Measurements from ENCODE around the gene RAF1.

Gene RAF1

GRCh38 chr3:12588039-12589009 is 75.6 kb downstream of the RAF1 start:
- DNase-seq: no peak

GRCh38 chr3:12586403-12586802 is 77.5 kb downstream of the RAF1 start:
- no peak for DNase-seq

DNA sequence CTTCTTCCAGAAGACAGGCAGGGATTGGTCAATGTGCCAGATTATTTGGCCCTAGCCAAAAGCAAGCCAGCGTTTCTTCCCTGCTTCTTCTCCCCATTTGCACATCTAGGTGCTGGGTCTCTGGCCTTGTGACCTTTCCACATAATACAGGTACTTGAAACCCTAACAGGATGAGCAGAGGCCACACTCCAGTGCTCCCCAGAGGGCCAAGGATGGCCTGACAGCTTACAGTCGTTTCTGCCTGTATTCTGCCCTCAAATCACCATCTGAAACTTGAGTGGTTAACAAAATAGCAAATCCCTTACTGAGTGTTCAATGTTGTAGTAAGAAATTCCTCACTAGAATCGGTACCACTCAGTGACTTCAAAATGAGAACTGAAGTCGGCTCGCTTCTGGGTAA is 77.9 kb downstream of the RAF1 start:
- DNase-seq: no peak

GRCh38 chr3:12585181-12585580 is 78.7 kb downstream of the RAF1 start:
- DNase-seq: no peak

DNA sequence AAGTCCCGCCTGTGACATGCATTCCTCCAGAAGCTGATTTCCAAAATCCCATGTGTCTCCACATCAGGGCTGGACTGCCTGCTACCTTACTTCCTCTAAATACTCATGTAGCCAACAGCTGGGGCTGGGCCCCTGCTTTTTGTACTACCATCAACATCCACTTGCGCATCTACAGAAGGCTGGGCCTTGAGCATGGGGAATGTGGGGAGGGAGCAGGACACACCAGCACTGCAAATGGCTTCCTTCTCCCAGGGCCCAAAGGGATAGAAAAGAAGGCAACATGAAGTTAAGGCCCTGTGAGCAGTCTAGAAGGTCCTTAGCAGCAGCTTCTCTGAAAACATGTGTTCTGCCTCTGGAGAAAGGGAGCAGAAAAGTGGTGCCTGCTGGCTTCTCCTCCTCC is 79.8 kb downstream of the RAF1 start:
- DNase-seq: no peak

DNA sequence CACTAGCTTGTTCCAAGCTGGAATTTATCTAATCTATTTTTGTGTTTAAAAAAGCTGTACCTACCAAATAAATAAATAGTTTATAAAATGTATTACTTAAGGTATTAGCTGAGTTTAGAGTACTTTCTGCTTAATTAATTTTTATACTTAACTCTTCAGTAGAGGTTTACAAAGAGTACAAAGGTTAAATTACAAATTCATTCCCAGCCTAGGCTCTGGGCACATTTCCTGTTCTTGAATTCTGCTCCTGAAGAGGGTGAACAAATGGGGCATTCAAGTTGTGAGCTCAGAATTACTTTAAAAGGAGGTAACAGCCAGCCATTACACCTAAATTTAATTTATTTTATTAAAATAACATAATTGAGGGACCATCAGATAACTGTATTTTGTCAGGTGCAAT is 80.6 kb downstream of the RAF1 start:
- DNase-seq: no peak

GRCh38 chr3:12582730-12583129 is 81.2 kb downstream of the RAF1 start:
- no peak for DNase-seq

DNA sequence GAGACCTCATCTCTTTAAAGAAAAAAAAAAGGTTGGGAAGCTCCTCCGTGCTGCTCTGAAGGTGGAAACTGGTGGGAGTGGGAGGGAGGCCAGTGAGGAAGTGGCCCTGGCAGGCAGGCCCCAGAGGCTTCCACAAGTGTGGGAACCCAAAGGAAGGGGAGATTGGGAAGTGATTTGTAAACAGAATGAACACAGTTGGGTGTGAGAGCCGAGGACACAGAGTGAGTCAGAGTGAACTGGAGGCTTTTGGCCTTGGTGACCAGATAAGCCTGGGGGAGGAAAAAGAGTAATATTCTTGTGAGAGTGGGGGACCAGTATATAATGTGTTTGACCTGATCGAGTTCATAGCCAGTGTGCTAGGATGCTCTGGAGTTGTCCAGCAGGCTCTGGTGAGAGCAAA is 84.0 kb downstream of the RAF1 start:
- DNase-seq: no peak

DNA sequence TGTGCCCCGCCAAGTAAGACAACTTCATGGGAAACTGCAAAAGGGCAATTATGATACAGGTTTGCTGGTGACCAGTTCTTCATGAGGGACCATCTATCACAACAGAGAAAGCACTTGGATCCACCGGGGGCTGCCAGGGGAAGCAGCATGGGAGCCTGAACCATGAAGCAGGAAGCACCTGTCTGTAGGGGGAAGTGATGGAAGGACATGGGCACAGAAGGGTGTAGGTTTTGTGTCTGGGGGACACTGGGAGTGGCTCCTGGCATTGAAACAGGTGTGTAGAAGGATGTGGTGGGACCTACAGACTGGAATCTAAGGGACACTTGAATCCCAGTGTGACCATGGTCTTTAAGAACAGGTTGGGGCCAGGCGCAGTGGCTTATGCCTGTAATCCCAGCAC is 84.5 kb downstream of the RAF1 start:
- no peak for DNase-seq

DNA sequence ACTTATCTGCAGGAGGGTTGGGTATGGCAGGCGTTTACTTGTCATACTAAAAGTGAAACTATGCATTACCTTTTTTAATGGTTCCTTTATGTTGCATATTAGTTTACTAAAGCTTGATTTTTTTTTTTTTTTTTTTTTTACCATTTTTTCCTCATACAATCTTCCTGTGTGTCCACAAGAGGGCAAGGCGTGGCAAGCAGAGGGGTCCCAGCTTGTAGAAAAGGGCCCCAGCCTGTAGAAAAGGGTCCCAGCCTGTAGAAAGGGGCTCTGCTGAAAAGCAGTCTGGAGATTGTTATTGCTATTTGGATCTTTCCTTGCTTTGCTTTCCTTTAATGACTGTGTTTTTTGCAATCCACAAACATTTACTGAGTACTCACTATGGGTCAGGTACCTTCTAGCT is 85.2 kb downstream of the RAF1 start:
- DNase-seq: no peak

DNA sequence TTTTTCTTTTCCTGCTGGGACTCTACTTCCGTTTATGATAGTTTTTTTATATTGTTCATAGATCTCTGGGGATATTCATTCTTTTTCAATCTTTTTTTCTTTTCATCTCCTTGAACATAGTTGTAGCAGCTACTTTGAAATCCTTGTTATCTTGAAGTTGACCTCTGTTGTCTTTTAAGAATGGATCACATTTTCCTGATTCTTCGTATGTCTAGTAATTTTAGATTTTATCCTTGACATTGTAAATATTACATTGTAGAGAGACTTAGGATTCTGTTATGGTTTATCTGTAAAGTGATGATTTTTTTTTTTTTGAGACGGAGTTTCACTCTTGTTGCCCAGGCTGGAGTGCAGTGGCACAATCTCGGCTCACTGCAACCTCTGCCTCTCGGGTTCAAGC is 86.5 kb downstream of the RAF1 start:
- DNase-seq: no peak

DNA sequence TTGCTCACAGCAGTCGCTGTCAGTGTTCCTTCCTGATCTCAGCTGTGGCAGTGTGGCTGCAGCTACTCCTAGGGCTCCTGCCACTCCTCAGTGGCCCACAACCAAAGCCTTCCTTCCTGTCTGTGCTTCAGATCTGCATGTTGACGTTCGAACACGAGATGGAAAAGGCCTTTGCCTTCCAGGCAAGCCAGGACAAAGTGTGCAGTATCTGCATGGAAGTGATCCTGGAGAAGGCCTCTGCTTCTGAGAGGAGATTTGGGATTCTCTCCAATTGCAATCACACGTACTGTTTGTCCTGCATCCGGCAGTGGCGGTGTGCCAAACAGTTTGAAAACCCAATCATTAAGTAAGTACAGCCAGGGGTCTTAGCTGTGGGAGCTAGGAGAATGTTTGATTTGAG is 89.3 kb downstream of the RAF1 start:
- DNase-seq: no peak

- DNase-seq: no peak
Measured at GRCh38 chr3:12574131-12574530, 89.8 kb downstream of the RAF1 start.

- DNase-seq: no peak
Measured at GRCh38 chr3:12571986-12572385, 91.9 kb downstream of the RAF1 start.

- DNase-seq: no peak
Measured at GRCh38 chr3:12569836-12570235, 94.1 kb downstream of the RAF1 start.

- no peak for DNase-seq
Measured at GRCh38 chr3:12568747-12569146, 95.2 kb downstream of the RAF1 start.

- no peak for DNase-seq
Measured at GRCh38 chr3:12566976-12567375, 96.9 kb downstream of the RAF1 start.

- no peak for DNase-seq
Measured at GRCh38 chr3:12562451-12562850, 101.5 kb downstream of the RAF1 start.

DNA sequence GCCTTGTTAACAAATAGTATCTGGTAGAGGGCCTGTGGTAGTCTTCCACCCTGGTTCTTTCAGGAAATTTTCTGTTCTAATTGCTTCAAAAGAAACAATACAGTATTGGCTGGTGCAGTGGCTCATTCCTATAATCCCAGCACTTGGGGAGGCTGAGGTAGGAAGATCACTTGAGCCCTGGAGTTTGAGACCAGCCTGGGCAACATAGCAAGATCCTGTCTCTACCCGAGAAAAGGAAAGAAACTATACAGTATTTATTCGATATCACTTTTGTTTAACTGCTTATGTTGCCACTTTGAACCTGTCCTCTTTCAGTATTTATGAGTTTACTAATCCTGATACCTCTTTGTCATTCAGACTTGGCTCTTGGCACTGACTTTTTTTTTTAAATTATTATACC is 102.5 kb downstream of the RAF1 start:
- no peak for DNase-seq

DNA sequence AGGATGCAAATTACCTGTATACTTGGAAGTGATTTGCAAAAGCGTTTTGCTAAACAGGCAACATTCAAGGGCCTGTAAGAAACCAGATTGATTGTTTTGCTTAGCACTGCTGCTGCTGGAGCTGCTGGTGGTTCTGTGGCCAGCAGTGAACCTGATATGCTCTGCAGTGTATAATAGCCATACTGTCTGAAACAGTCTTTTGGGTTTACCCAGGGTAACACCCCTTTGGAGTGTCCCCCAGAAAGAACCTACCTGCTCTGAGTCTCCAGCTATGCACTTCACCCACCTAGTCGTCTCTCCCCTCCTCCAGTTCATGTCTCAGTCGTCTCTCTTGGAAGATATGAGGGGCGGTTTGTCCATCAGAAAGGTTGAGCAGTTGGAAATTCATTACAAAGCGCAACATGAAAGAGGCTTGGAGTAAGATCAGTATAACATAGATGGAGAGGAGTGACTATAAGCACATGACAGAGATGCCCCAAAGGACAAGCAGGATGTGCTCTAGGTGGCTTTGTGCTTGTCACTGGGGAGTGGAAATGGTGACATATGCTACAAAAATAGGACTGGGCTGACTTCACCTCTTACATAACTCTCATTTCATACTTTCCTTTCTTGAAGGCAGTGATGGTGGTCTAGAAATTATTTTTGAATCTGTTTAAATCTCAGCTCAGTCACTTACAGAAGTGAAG is 103.3 kb downstream of the RAF1 start:
- no peak for DNase-seq

DNA sequence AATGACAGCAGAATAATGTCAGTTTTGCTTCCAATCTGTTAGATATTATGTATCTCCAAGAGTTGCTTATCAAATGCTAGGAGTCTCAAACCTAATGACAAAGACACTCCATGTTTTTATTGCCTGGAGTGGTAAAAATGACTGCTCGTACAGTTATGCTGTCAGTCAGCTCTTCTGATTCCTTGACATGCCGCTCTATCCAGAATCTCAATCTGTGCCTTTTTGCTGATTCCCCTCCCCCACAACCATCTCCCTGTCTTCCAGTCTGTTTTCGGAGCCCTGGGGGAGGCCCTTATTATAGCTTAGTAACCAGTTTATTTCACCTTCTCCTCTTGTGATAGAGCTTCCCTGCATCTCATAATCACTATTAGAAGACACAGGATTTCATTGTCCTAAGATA is 104.4 kb downstream of the RAF1 start:
- no peak for DNase-seq

GRCh38 chr3:12558706-12559105 is 105.2 kb downstream of the RAF1 start:
- no peak for DNase-seq

GRCh38 chr3:12557473-12558100 is 106.3 kb downstream of the RAF1 start:
- peak; percentile 53 for DNase-seq
